Body of pancreas (tissue), 4 donors: ENCODE measurements around the gene TMEM187. TPM values are rescaled to one million over a fixed set of nuclear protein-coding genes. Genes with fewer than 3 reads are reported as not detected.

Source experiments
- ATAC-seq: fragments of 150-250 bp; one replicate; pipeline ENCODE4 v1.9.1; 2016
- DNase-seq, 4 donors: peaks; one replicate each; pipeline ENCODE4 v3.0.0-alpha.2; 2019
- H3K27ac ChIP-seq, 4 donors: fragments of 200-600 bp; sonication (generic); 1 replicate in 3 of 4; 2 replicates in 1 of 4; pipeline versions ENCODE4 v1.5.1 to v1.6.1; 2016 to 2019; ENCODE audit warnings: mild to moderate bottlenecking in 1 of 4, mixed read lengths in 1 of 4, moderate library complexity in 1 of 4
- H3K27me3 ChIP-seq, 2 donors: fragments of 200-600 bp; sonication (generic); one replicate each; pipeline ENCODE4 v1.6.0; 2016; ENCODE audit warnings: mild to moderate bottlenecking in 1 of 2
- H3K36me3 ChIP-seq, 2 donors: fragments of 200-600 bp; sonication (generic); replicated peaks in 1 of 2; 2 replicates each; pipeline ENCODE4 v1.5.1; 2016; ENCODE audit warnings: low read depth in 2 of 2; ENCODE audit not compliant: insufficient read depth in 1 of 2
- H3K4me1 ChIP-seq: fragments of 200-600 bp; sonication (generic); one replicate; pipeline ENCODE4 v1.6.0; 2016
- H3K4me3 ChIP-seq, 2 donors: fragments of 200-600 bp; sonication (generic); 1 replicate in 1 of 2; 2 replicates in 1 of 2; pipeline ENCODE4 v1.5.1; 2016 to 2019
- H3K9me3 ChIP-seq, 3 donors: fragments of 200-600 bp; sonication (generic); 1 replicate in 2 of 3; 2 replicates in 1 of 3; pipeline ENCODE4 v1.5.1; 2016
- POLR2A ChIP-seq, 3 donors: fragments of 450-650 bp; IDR thresholded peaks; one replicate each; pipeline ENCODE4 v1.6.1; 2016; ENCODE audit warnings: antibody characterized with exemption in 3 of 3, mild to moderate bottlenecking in 2 of 3
- WGBS, 2 donors: methylation state at CpG; one replicate each; pipeline ENCODE4 v1.1.5; 2017; 5-methylcytosine and 5-hydroxymethylcytosine counted together
- intact Hi-C: fragments of 100-400 bp; cut with DNase I; formaldehyde crosslinking; loops from one replicate; pipeline ENCODE4 v1.15.1; 2023
- total RNA-seq, 2 donors: library from RNA; depleted of rRNA; stranded (reverse); fragments of >200 nt; gene quantifications; one replicate each; pipeline ENCODE4 v1.1.0, GENCODE V29; 2016
- TF ChIP-seq, protein P1 (sequence below), 7 experiments: fragments of 450-650 bp in 4 of 7; fragments of 200-600 bp in 3 of 7; sonication (generic) in 3 of 7; IDR thresholded peaks; one replicate each; pipeline ENCODE4 v1.5.1; 2016 to 2019; ENCODE audit warnings: antibody characterized with exemption in 7 of 7

Gene TMEM187
- total RNA-seq, 2 donors from 2014 or later, result 8.8 to 10.9 TPM

DNA sequence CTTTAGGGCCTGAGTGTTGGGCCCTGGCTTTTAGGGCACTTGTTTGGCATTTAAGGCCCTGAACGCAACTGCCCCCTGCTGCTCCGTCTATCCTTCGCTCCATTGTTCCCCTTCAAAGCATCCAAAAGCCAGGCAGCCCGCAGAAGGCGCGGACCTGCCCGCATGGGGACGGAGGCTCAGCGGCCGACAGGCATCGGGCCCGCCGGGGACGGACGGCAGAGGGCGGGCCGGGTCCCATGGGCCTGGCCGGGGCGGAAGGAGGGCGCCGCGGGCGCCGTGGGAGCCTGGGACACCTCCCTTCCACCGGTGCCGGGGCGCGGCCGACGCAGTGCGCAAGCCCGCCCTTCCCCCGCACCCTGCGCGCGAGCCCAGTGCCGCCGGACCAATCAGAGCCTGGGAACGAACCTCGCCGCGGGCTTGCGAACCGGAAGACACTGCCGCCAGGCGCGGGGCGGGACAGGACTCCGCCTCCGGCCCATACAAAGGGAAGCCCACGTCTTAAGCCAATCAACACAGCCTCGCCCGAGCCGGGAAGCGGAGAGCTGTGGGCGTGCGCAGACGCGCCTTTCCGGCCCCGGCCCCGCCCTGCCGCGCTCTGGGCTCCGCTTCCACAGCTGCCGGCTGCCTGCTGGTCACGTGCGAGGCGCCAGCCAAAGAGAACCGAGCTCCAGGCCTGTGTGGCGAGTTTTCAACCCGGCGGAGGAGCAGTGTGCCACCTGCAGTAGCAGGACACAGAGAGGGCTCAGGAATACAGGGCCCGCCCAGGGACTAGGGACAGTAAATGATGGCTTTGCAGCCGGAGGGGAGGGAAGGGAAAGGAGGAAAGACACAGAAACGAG, 44.4 kb upstream of the TMEM187 start:
- TF ChIP-seq POLR2A (IDR thresholded peaks at IDR 0.05), result peak; percentile 78 to 81 (median 80)
- TF ChIP-seq, protein P1, sequence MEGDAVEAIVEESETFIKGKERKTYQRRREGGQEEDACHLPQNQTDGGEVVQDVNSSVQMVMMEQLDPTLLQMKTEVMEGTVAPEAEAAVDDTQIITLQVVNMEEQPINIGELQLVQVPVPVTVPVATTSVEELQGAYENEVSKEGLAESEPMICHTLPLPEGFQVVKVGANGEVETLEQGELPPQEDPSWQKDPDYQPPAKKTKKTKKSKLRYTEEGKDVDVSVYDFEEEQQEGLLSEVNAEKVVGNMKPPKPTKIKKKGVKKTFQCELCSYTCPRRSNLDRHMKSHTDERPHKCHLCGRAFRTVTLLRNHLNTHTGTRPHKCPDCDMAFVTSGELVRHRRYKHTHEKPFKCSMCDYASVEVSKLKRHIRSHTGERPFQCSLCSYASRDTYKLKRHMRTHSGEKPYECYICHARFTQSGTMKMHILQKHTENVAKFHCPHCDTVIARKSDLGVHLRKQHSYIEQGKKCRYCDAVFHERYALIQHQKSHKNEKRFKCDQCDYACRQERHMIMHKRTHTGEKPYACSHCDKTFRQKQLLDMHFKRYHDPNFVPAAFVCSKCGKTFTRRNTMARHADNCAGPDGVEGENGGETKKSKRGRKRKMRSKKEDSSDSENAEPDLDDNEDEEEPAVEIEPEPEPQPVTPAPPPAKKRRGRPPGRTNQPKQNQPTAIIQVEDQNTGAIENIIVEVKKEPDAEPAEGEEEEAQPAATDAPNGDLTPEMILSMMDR (IDR thresholded peaks at IDR 0.05), result peak in 1 of 7 experiments; percentile 11
- Histone ChIP-seq H3K9me3 (no peaks in the 10 kb centered on the region), H3K4me3 (peak overlapping the region in 1 of 2 donors; percentile 6), H3K36me3 (no peaks in the 10 kb centered on the region), H3K27me3 (no peaks in the 10 kb centered on the region), H3K27ac (peak overlapping the region; percentile 76 to 96 (median 88)), H3K4me1 (peaks cover 26% of the 10 kb centered on the region)
- intact Hi-C loops, result no loop called here
- 0% methylated on average over 16 to 40 of the region's 76 CpGs for WGBS, 2 donors
- ATAC-seq (peak; percentile 95), DNase-seq (peak; percentile 94 to 97 (median 96))

DNA sequence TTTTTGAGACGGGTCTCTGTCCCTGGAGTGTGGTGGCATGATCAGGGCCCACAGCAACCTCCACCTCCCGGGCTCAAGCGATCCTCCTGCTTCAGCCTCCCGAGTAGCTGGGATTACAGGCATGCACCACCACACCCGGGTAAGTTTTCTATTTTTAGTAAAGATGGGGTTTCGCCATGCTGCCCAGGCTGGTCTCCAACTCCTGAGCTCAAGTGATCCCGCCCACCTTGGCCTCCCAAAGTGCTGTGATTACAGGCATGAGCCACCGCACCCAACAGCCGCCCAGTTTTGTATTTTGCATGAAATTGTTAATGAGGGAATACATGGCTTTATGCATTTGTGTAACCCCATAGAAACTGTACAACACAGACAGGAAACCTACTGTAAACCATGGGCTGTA, 43.7 kb upstream of the TMEM187 start:
- Histone ChIP-seq H3K4me1 (peaks cover 26% of the 10 kb centered on the region), H3K27ac (peak overlapping the region in 3 of 4 donors; percentile 17 to 96 (median 95)), H3K27me3 (no peaks in the 10 kb centered on the region), H3K36me3 (no peaks in the 10 kb centered on the region), H3K9me3 (no peaks in the 10 kb centered on the region), H3K4me3 (no peak overlapping the region)
- intact Hi-C loops, result no loop called here
- WGBS, 2 donors, result 0 to 12% methylated on average over 3 to 9 of the region's 9 CpGs
- TF ChIP-seq, protein P1 (IDR thresholded peaks at IDR 0.05), result no peak
- TF ChIP-seq POLR2A (IDR thresholded peaks at IDR 0.05), result no peak
- DNase-seq, result no peak
- ATAC-seq, result no peak

DNA sequence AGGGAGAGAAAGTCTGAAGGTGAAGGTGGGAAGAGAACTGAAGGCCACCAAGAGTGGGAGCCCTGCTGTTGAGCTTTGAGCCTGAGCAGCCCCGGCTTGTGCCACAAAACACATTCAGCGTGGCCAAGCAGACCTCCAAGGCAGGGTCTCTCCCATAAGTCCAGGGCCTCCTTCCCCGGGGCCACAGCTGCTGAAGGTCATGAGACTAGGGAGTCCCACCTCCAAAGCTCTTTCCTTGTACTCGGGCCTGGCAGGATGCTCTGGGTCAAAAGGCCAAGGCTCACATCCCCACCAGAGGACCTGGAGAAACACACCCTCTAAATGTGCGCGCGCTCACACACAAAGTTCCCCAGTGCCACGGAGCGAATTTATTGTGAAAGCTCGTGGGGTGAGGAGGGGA, 43.0 kb upstream of the TMEM187 start:
- no peaks in the 10 kb centered on the region for H3K27me3 ChIP-seq
- DNase-seq (no peak), ATAC-seq (no peak)
- no peak overlapping the region for H3K4me3 ChIP-seq
- H3K27ac ChIP-seq, result peak overlapping the region in 1 of 4 donors; percentile 95
- no peaks in the 10 kb centered on the region for H3K9me3 ChIP-seq
- peaks cover 30% of the 10 kb centered on the region for H3K4me1 ChIP-seq
- 66 to 74% methylated on average over 3 to 7 of the region's 10 CpGs for WGBS, 2 donors
- no peaks in the 10 kb centered on the region for H3K36me3 ChIP-seq
- intact Hi-C loops, result no loop called here
- no peak for TF ChIP-seq POLR2A (IDR thresholded peaks at IDR 0.05)
- TF ChIP-seq, protein P1 (IDR thresholded peaks at IDR 0.05), result no peak

DNA sequence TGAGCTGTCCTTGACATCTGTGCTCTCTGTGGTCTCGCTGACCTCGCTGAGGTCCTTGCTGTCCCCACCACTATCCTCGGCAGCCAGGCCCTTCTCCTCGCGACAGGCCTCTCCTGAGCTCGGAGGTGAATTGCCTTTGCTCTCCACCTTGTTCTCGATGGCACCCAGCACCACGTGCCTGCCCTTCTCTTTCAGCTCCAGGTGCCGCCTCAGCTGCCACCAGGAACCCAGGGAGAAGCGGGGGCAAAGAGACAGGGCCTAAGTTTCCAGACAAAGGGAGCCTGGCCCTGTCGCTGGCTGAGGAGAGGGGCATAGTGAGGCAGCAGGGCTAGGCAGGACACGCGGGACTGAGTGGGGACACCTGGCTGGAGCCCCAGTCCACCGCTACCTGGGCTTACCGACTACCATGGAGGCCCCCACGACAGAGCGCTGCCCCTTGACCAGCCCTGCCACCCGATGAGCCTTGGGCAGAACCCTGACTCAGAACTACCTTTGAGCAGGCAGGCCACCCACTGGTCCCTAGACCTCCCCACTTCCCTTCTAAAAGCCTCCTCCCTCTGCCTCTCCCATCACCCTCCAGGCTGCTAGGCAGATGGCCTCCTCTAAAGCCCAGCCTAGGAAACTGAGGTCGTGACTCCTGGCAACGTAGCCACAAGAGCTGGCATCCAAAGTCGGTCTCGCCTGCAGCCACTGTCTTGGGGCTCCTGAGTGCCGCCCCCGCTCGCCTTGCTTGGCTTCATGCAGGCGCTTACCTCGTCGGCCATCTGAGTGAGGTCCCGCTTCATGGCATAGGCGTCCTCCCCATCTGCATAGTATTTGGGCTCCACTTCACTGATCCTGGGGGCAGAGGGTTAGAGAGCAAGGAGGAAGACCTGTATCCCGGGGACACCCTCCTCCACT, 42.3 kb upstream of the TMEM187 start:
- ATAC-seq, result no peak
- H3K27ac ChIP-seq, result no peak overlapping the region
- WGBS, 2 donors, result 86 to 88% methylated on average over 6 to 13 of the region's 31 CpGs

More for the DNA sequence above, 42.3 kb upstream of the TMEM187 start:
- peaks cover 30% of the 10 kb centered on the region for H3K4me1 ChIP-seq
- no peak overlapping the region for H3K4me3 ChIP-seq
- intact Hi-C loops, result no loop called here
- no peak for DNase-seq
- H3K9me3 ChIP-seq, result no peaks in the 10 kb centered on the region
- no peaks in the 10 kb centered on the region for H3K27me3 ChIP-seq
- TF ChIP-seq POLR2A (IDR thresholded peaks at IDR 0.05), result no peak
- TF ChIP-seq, protein P1 (IDR thresholded peaks at IDR 0.05), result no peak
- H3K36me3 ChIP-seq, result no peaks in the 10 kb centered on the region
